NCI-H2029 (cell line): ENCODE results near the gene KLHL36.

Source experiments
- DNase-seq: peaks from one replicate; lab custom pipeline; 2025; lab: John Stamatoyannopoulos, UW

The KLHL36 gene

GRCh38 chr16:84648595-84649510 lies 542 bp downstream of the KLHL36 start:
- no peak for DNase-seq

GRCh38 chr16:84649511-84649861 lies 1.2 kb downstream of the KLHL36 start:
- no peak for DNase-seq

- DNase-seq = no peak
Observed at GRCh38 chr16:84650062-84650991, 2.0 kb downstream of the KLHL36 start.

DNA sequence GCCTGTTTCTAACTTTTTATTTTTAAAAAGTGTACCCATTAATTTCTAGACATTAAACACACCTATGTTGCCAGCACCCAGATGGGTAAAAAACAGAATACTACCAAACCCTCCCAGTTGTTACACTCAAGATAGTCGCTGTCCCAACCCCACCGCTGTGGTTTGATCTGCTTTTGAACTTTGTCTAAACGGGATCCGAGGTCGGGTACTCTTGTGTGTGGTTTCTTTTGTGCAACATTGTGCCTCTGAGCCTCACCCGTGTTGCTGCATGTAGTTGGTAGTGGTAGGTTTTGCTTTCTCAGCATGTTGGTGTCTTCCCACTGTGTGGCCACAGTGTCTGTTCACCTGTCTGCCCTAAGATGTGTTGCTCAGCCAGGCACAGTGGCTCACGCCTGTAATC lies 4.3 kb downstream of the KLHL36 start:
- DNase-seq = no peak

- no peak for DNase-seq
Observed at GRCh38 chr16:84654238-84654637, 5.9 kb downstream of the KLHL36 start.

DNA sequence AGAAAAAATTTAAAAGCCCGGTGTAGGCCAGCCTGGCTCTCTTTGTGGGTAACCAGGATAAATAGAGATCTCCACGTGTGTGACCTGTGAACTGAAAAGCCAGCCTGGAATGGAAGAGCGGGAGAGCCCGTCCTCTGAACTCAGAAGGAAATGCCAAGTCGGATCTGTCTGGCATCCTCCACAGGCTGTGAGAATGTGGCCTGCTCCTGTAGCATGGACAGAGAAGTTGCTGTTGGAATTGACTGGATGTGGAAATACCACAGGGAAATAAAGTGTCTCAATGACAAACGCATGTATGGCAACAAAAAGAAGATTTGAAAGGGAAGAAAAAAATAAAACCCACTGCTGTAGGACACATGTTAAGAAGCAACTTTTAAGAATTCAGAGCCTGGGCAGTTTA lies 6.7 kb downstream of the KLHL36 start:
- no peak for DNase-seq

DNA sequence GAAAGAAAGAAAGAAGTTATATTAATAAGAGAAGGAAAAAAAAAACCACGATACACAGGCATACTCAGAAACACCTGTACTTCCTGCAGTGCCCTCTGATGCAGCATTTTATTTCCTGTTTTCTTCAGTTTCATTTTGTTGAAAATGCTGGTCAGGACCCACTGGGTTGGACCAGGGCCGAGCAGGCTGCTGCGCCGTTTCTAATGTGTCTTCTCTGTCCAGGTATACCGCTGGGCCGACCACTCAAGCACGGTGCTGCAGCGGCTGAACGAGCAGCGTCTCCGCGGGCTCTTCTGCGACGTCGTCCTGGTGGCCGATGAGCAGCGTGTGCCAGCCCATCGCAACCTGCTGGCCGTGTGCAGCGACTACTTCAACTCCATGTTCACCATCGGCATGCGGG lies 8.3 kb downstream of the KLHL36 start:
- DNase-seq = no peak

DNA sequence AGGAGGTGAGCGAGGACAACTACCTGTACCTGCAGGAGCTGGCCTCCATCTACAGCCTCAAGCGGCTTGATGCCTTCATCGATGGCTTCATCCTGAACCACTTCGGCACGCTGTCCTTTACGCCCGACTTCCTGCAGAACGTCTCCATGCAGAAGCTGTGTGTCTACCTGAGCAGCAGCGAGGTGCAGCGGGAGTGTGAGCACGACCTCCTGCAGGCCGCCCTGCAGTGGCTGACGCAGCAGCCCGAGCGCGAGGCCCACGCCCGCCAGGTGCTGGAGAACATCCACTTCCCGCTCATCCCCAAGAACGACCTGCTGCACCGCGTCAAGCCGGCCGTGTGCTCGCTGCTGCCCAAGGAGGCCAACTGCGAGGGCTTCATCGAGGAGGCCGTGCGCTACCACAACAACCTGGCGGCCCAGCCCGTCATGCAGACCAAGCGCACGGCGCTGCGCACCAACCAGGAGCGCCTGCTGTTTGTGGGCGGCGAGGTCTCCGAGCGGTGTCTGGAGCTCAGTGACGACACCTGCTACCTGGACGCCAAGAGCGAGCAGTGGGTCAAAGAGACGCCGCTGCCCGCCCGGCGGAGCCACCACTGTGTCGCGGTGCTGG lies 9.0 kb downstream of the KLHL36 start:
- no peak for DNase-seq

- no peak for DNase-seq
Observed at GRCh38 chr16:84658690-84659089, 10.4 kb downstream of the KLHL36 start.

DNA sequence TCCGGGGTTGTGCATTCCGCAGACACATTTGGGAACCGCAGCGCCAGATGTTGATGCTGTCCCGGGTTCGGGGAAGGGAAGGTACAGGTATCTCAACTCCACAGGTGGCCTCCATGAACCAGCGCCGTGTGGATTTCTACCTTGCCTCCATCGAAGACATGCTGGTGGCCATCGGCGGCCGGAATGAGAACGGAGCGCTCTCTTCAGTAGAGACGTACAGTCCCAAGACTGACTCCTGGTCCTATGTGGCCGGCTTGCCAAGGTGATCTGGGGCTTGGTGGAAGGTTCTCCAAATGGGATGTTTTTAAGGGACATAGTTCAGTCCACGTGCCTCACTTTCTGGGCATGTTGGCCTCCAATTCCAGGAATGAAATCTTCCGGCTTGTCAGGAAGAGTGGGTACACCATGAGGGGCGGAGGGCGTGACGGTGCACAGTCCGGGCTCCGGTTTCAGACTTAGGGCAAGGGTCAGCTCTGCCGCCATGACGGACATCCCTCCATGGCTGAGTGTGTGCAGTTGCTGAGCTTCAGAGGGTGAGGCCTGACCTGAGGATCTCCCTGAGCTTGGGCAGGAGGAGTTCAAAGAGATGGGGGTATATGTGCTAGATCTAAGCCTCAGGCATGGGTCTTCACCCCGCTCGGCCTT lies 11.5 kb downstream of the KLHL36 start:
- no peak for DNase-seq

DNA sequence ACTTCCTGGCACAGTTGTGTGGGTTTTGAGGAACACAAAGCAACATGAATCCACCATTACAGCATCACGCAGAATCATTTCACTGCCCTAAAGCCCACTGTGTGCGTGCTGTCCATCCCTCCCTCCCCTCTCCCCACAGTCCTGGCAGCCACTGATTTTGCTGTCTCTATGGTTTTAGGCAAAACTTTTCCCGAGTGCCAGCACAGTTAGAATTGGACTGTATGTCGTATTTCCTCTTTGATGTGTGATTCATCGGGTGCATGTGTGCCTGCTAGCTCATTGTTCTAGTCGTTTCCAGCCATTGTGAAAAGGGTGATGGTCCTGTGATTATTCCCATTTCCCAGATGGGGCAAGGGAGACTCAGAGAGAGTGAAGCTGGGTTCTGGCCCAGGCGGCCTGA lies 12.7 kb downstream of the KLHL36 start:
- no peak for DNase-seq

GRCh38 chr16:84661418-84662060 lies 13.2 kb downstream of the KLHL36 start:
- DNase-seq = no peak

- DNase-seq = no peak
Observed at GRCh38 chr16:84662471-84662870, 14.2 kb downstream of the KLHL36 start.

- no peak for DNase-seq
Observed at GRCh38 chr16:84663433-84664101, 15.3 kb downstream of the KLHL36 start.

DNA sequence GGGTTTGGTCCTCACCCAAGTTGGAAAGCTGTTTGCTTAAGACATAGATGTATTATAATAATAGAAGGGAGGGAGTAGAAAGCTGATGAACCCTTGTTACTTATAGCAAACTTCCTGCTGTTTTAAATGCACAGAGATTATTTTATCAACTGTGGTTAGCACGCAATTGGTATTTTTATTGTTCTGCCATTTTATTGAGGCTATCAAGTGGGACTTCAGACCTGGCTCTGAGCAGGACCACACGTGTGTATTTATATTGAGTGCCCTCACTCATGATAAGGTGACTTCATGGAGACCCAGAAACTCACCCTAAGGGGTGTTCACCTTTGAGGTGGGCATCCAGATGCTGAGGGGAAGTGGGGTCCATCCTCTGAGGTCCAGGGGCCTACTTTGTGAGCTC lies 17.0 kb downstream of the KLHL36 start:
- no peak for DNase-seq

DNA sequence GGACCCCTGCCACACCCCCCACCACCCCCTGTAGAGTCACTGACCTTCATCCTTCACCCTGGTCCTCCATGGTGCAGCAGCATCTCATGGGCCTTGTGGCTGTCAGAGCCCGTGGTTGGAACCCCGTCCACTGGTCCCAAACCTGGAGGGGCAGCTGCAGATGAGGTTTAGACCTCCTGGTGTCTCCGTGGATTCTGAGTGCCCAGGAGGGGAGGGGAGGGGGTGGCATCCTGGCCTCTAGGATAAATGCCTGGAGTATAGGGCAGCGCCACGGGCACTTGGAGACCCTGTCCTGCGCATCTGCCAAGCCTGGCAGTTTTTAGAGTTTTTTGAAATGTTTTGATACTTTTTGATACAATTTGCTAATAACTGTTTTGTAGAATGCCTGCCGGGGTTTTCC lies 17.5 kb downstream of the KLHL36 start:
- DNase-seq = no peak

DNA sequence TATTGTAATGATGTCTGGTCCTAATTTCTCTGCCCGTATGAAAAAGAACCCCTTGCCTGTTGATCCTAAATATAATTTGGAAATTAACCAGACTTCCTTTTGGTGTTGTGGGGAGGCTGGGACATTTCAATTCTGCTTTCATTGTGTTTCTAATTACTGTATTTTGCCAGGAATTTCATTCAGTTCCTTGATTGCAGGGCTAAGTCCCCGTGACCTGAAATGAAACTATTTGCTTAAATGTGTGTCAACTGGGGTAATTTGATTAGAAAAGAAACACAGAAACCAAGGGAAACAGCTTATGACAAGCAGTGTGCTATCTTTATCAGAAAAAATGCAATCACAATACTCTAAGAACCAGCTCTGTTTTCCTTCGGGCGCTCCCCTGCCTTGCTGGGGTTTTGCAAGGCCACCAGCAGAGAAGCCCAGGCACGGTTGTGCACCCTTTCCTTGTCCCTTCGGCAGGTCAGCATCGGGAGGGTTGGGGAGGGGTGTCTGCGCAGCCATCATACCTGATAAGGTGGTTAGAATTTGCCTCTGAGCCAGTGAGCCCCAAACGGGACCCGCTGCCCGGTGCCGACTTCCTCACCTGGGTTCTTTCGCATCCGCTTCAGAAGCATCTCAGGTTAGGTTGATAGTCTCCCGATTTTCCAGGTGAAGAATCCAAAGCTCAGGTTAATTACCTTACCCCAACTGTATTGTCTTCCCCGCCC lies 19.4 kb downstream of the KLHL36 start:
- no peak for DNase-seq

DNA sequence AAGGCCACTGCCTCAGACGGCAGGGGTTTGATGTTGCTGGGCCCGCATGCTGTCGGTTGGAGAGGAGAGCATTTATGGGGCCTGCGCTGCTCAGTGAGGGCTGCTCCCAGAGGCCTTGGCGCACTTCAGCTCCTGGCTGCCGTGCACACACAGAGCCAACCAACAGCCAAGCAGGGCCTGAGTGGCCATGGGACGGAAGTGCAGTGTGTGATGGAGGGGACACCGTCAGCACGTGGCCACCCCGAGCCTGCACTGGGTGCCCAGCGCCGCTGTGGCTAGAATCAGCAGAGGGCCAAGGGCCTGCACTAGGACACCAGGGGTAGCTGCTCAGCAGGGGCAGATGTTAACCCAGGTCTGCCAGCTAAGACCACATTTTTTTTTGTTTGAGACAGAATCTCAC lies 21.8 kb downstream of the KLHL36 start:
- DNase-seq = no peak

- peak; percentile 28 for DNase-seq
Observed at GRCh38 chr16:84672276-84673202, 24.2 kb downstream of the KLHL36 start.
